BE2C (cell line): Measurements from ENCODE around the gene EZH2.

ENCODE experiments used
- DNase-seq: peaks from one replicate; pipeline ENCODE4 v3.0.0-alpha.2; 2020
- H3K27me3 ChIP-seq: fragments of 250-450 bp; sonication (Bioruptor Pico); 2 replicates; pipeline ENCODE4 v1.5.1; 2020; ENCODE audit warnings: mild to moderate bottlenecking
- H3K36me3 ChIP-seq: fragments of 250-450 bp; sonication (Bioruptor Pico); 2 replicates; pipeline ENCODE4 v1.5.1; 2020; ENCODE audit warnings: mild to moderate bottlenecking
- H3K4me1 ChIP-seq: fragments of 250-450 bp; sonication (Bioruptor Pico); 2 replicates; pipeline ENCODE4 v1.5.1; 2020
- H3K4me3 ChIP-seq: 2 replicates; pipeline ENCODE4 v1.5.1; 2011; ENCODE audit warnings: low read depth, low read length
- H3K9me3 ChIP-seq: fragments of 250-450 bp; sonication (Bioruptor Pico); 2 replicates; pipeline ENCODE4 v1.5.1; 2020
- CTCF ChIP-seq: IDR thresholded peaks from 2 replicates; pipeline ENCODE4 v1.5.1; 2012; ENCODE audit warnings: mild to moderate bottlenecking, low read depth, low read length

EZH2 gene

GRCh38 chr7:148909568-148909967, 25.5 kb upstream of the EZH2 start:
- Histone ChIP-seq H3K4me1 (peaks cover 8% of the 10 kb centered on the region), H3K36me3 (no peaks in the 10 kb centered on the region), H3K27me3 (no peaks in the 10 kb centered on the region), H3K4me3 (no peak overlapping the region), H3K9me3 (no peaks in the 10 kb centered on the region)
- no peak for TF ChIP-seq CTCF
- no peak for DNase-seq

GRCh38 chr7:148906707-148907498, 22.8 kb upstream of the EZH2 start:
- no peaks in the 10 kb centered on the region for H3K27me3 ChIP-seq
- TF ChIP-seq CTCF = no peak
- H3K36me3 ChIP-seq = no peaks in the 10 kb centered on the region
- no peak overlapping the region for H3K4me3 ChIP-seq
- H3K9me3 ChIP-seq = no peaks in the 10 kb centered on the region
- DNase-seq = peak; percentile 29
- H3K4me1 ChIP-seq = peaks cover 8% of the 10 kb centered on the region

DNA sequence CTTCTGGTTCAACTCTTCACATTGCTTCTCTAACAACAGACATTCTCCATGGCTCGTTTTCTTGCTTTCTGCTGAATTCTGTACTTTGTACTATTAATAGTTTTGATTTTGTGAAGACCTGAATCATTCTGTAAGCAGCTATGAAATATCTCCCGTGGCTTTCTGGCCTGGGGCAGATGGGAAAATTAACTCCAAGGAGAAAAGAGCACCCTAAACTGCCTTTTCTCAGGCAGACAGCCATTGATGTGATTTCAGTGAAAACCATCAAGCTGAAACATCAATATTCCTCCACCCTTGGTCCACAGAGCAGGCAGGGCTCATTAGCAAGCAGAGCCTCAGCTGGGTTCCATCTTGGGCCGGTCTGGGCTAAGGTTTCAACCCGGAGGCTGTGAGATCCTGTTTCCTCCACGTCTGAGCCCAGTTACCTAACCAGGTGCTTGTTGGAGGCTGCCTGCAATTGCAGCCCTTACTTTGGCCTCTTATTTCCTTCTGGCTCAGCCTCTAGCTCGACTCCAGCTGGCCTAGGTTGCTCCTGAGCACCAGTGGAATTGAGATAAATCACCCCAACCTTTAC, 21.1 kb upstream of the EZH2 start:
- DNase-seq = no peak
- TF ChIP-seq CTCF = no peak
- H3K4me1 ChIP-seq = peaks cover 8% of the 10 kb centered on the region
- H3K36me3 ChIP-seq = no peaks in the 10 kb centered on the region
- no peaks in the 10 kb centered on the region for H3K27me3 ChIP-seq
- H3K4me3 ChIP-seq = no peak overlapping the region
- no peaks in the 10 kb centered on the region for H3K9me3 ChIP-seq

DNA sequence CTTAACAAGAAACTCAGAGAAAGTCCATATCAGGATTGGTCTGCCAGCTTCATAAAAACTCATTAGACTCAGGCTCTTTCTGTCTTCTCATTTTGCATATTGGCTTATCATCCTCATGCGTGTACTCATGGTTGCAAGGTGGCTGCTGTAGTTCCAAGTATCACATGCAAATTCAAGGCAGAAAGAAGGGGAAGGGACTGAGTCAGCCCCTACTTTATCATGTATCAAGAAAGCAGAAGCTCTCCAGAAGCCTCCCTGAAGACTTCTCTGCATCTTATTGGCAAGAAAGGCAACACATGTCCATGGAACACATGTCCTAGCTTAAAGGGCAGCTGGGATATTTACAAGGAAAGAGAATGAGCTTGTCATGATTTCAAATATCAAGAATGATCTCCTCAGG, 19.4 kb upstream of the EZH2 start:
- H3K36me3 ChIP-seq = no peaks in the 10 kb centered on the region
- no peak overlapping the region for H3K4me3 ChIP-seq
- TF ChIP-seq CTCF = no peak
- no peaks in the 10 kb centered on the region for H3K9me3 ChIP-seq
- H3K4me1 ChIP-seq = peaks cover 8% of the 10 kb centered on the region
- H3K27me3 ChIP-seq = no peaks in the 10 kb centered on the region
- DNase-seq = no peak

DNA sequence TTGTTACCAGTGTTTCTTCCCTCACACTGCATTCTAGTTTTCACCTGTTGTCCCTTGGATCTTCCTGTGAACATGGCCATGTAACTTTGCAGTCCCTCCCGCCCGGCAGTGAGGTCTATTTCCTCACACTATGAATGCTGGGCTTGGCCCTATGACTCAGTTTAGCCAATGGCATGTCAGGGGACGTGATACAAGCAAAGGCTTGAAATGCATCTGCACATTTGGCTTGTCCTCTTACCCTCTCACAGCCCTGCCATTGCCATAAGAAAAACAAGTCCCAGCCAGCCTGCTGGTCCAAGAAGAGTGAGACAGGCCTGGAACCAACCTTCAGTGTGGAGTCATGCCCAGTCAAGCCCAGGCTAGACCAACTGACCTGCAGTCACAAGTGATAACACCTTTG, 17.1 kb upstream of the EZH2 start:
- H3K4me3 ChIP-seq = no peak overlapping the region
- TF ChIP-seq CTCF = no peak
- no peaks in the 10 kb centered on the region for H3K9me3 ChIP-seq
- H3K27me3 ChIP-seq = no peaks in the 10 kb centered on the region
- no peaks in the 10 kb centered on the region for H3K36me3 ChIP-seq
- no peaks in the 10 kb centered on the region for H3K4me1 ChIP-seq
- no peak for DNase-seq

DNA sequence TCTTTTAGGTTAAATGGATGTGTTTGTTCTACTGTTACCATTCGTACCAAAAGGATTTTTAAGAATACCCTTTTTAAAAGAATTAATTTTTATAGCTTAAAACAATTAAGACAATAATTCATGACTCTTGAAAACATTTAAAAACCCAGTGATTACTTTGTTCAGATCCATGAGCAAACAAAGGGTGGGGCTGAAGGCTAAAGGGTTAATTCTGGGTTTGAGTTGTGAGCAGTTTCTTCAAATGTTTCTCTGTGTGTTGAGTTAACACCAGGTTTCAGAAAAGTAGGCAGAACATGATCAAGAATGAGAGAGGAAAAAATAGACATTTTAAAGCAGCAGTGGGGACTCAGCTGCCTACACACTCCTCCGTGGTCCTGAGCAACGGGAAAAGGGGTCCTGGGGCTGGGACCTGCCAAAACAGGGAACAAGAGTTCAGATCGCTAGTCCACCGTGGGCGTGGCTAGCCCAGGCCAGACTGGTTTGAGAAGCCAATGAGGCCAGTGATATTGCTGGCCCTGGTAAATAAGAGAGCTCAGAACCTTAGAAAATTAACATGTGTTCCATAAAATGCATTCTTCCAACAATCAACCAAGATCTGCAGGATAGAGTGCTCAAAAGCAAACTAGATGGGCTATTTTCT, 14.9 kb upstream of the EZH2 start:
- no peaks in the 10 kb centered on the region for H3K36me3 ChIP-seq
- no peak overlapping the region for H3K4me3 ChIP-seq
- no peaks in the 10 kb centered on the region for H3K9me3 ChIP-seq
- DNase-seq = no peak
- H3K4me1 ChIP-seq = no peaks in the 10 kb centered on the region
- H3K27me3 ChIP-seq = no peaks in the 10 kb centered on the region
- TF ChIP-seq CTCF = no peak
